NT2/D1 (cell line): Measurements from ENCODE around the gene SORBS1.

ENCODE experiments used
- SUZ12 ChIP-seq: IDR thresholded peaks from 2 replicates; pipeline ENCODE4 v1.6.1; 2011; ENCODE audit not compliant: insufficient read length, insufficient read depth; ENCODE audit errors: extremely low read depth
- YY1 ChIP-seq: IDR thresholded peaks from 2 replicates; pipeline ENCODE4 v1.6.1; 2011; ENCODE audit not compliant: insufficient read length, insufficient read depth
- ZNF274 ChIP-seq: IDR thresholded peaks from 2 replicates; pipeline ENCODE4 v1.6.1; 2011; ENCODE audit warnings: mild to moderate bottlenecking, low read depth, low read length

DNA sequence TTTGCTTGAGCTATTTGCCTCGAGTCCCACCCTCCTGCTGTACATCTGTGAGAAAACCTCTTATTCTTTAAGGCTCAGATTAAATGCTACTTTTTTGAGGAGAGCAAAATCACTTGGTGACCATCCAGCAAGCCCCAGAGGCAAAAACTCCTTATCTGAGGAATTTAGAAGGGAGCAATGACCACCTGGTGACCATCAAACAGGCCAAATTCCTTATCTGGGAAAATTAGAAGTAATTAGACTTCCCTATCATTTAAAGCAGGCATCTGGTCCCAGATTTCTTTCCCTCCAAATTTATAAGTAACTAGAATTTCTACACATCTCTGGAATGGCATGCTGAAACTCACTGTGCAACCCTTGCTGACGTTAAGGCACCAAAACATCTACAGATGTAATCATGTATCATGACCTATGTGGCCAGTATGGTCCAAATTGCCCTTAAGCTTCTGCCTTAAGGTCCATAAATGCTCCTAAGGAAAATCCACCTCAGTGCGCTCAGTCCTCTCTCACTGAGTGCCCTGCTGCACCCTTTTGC, 229.5 kb downstream of the SORBS1 start:
- TF ChIP-seq YY1 (no peak), ZNF274 (no peak), SUZ12 (no peak)
